ENCODE measurements around the gene KSR1.

GRCh38 chr17:27615121-27615520 lies 158.9 kb downstream of the KSR1 start:
- TF ChIP-seq CTCF (IDR thresholded peaks at IDR 0.05) (no peak), POLR2A (IDR thresholded peaks at IDR 0.05) (no peak)

All from Peyer's patch (tissue), 4 donors.